ENCODE data around the gene ETS2. TPM values are rescaled to one million over a fixed set of nuclear protein-coding genes. Genes with fewer than 3 reads are reported as not detected.

The ETS2 gene
- 10 to 100 TPM; 12.0 to 78.3 (median 39.7) TPM for polyA plus RNA-seq

GRCh38 chr21:38805328-38806152 is at the start of gene ETS2:
TSS of gene ETS2 (plus strand) at chr21:38805929. CDS start at chr21:38810035, 4,106 bp downstream.
- 0 to 1% (median 1%) methylated on average over 67 to 76 of the region's 76 CpGs for WGBS, 3 donors

GRCh38 chr21:38756746-38757145 is 49.0 kb upstream of the ETS2 start:
- H3K27ac ChIP-seq (ENCODE audit: low read depth, low read length) = no peak overlapping the region
- 78 to 90% (median 87%) methylated on average over 3 of the region's 3 CpGs for WGBS, 3 donors

More at GRCh38 chr21:38805328-38806152, at the start of gene ETS2:
- H3K27ac ChIP-seq (ENCODE audit: low read depth, low read length) = peak within 1 kb of the TSS; percentile 91

GRCh38 chr21:38758501-38759214 is 47.1 kb upstream of the ETS2 start:
- 41 to 86% (median 83%) methylated on average over 5 of the region's 5 CpGs for WGBS, 3 donors
- H3K27ac ChIP-seq (ENCODE audit: low read depth, low read length) = no peak overlapping the region

GRCh38 chr21:38759413-38759812 is 46.3 kb upstream of the ETS2 start:
- H3K27ac ChIP-seq (ENCODE audit: low read depth, low read length) = no peak overlapping the region
- WGBS, 3 donors = 68 to 75% (median 75%) methylated on average over 6 of the region's 6 CpGs

- WGBS, 3 donors = 63 to 82% (median 73%) methylated on average over 14 of the region's 14 CpGs
- no peak overlapping the region for H3K27ac ChIP-seq (ENCODE audit: low read depth, low read length)
Observed at GRCh38 chr21:38760017-38760761, 45.5 kb upstream of the ETS2 start.

- H3K27ac ChIP-seq (ENCODE audit: low read depth, low read length) = no peak overlapping the region
- WGBS, 3 donors = 70 to 90% (median 88%) methylated on average over 7 of the region's 7 CpGs
Observed at GRCh38 chr21:38760762-38761155, 45.0 kb upstream of the ETS2 start.

GRCh38 chr21:38761531-38761930 is 44.2 kb upstream of the ETS2 start:
- WGBS, 3 donors = 47 to 68% (median 52%) methylated on average over 4 of the region's 4 CpGs
- no peak overlapping the region for H3K27ac ChIP-seq (ENCODE audit: low read depth, low read length)

- H3K27ac ChIP-seq (ENCODE audit: low read depth, low read length) = no peak overlapping the region
- WGBS, 3 donors = 69 to 82% (median 75%) methylated on average over 6 of the region's 6 CpGs
Observed at GRCh38 chr21:38765056-38765455, 40.7 kb upstream of the ETS2 start.

- WGBS, 3 donors = 24 to 37% (median 37%) methylated on average over 13 of the region's 13 CpGs
- no peak overlapping the region for H3K27ac ChIP-seq (ENCODE audit: low read depth, low read length)
Observed at GRCh38 chr21:38766987-38767722, 38.6 kb upstream of the ETS2 start.

GRCh38 chr21:38768471-38769063 is 37.2 kb upstream of the ETS2 start:
- 88% methylated on average over 13 of the region's 13 CpGs for WGBS, 3 donors
- H3K27ac ChIP-seq (ENCODE audit: low read depth, low read length) = no peak overlapping the region

GRCh38 chr21:38769191-38769780 is 36.4 kb upstream of the ETS2 start:
- 76 to 81% (median 77%) methylated on average over 9 of the region's 9 CpGs for WGBS, 3 donors
- no peak overlapping the region for H3K27ac ChIP-seq (ENCODE audit: low read depth, low read length)

GRCh38 chr21:38770660-38771059 is 35.1 kb upstream of the ETS2 start:
- H3K27ac ChIP-seq (ENCODE audit: low read depth, low read length) = no peak overlapping the region
- 65 to 91% (median 90%) methylated on average over 4 of the region's 4 CpGs for WGBS, 3 donors

- no peak overlapping the region for H3K27ac ChIP-seq (ENCODE audit: low read depth, low read length)
Observed at GRCh38 chr21:38771536-38771935, 34.2 kb upstream of the ETS2 start.

GRCh38 chr21:38772646-38773045 is 33.1 kb upstream of the ETS2 start:
- no peak overlapping the region for H3K27ac ChIP-seq (ENCODE audit: low read depth, low read length)

- WGBS, 3 donors = 58 to 76% (median 65%) methylated on average over 18 of the region's 18 CpGs
- no peak overlapping the region for H3K27ac ChIP-seq (ENCODE audit: low read depth, low read length)
Observed at GRCh38 chr21:38773099-38774061, 32.3 kb upstream of the ETS2 start.

GRCh38 chr21:38774152-38774551 is 31.6 kb upstream of the ETS2 start:
- no peak overlapping the region for H3K27ac ChIP-seq (ENCODE audit: low read depth, low read length)
- WGBS, 3 donors = 51 to 82% (median 72%) methylated on average over 5 of the region's 5 CpGs
